ENCODE results near the gene NARF.

NARF gene

DNA sequence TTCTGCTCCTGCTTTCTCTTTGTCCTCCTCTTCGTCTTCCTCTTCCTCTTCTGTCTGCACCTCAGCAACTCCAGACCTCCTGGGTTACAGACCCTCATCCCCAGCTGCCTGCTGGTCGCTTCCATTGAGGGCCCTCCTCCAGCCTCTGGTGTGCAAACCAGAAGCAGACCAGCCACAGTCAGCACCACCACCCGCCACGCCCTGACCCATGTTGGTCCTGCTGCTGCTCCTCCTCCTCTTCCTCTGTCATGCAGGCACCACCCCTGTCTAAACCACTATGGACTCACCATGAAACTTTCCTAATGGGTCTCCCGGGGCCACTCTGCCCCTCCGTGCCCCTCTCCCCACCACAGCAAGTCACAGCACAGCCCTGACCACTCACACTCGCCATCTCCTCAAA is 28.7 kb upstream of the NARF start:
- DNase-seq, result peak in 1 of 10 donors; percentile 43
- intact Hi-C loops (cut with DNase I), result no loop called here

- intact Hi-C loops (cut with DNase I), result no loop called here
- DNase-seq, result peak in 1 of 10 donors; percentile 69
Measured at GRCh38 chr17:82432017-82432416, 26.5 kb upstream of the NARF start.

DNA sequence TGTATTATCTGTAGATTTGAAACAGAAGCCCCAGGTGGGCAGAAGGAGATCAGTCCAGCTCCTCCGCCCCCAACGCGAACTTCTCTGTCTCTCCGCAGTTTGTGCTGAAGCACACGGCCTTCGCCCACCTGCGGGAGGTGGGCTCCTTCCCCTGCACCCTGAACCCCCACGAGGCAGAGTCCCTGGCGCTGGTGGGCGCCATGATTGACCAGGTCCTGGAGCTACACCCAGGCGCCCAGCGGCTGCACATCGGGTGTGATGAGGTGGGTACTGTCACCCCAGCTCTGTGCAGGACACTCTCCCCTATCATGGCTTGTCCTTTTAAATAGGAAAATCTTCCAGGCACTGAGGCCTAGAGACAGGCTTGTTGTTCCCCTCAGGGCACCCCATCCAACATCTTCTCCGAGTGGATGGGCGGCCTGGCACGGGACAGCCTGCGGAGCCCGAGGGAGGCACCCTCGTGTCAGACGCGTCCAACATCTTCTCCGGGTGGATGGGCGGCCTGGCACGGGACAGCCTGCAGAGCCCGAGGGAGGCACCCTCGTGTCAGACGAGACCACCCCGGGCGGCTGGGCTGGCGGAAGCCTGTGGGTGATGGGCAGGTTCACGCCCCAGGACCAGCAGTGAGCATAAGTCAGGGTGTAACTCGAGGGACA is 24.9 kb upstream of the NARF start:
- peak in 2 of 10 donors; percentile 22 to 77 for DNase-seq
- intact Hi-C loops (cut with DNase I), result no loop called here

DNA sequence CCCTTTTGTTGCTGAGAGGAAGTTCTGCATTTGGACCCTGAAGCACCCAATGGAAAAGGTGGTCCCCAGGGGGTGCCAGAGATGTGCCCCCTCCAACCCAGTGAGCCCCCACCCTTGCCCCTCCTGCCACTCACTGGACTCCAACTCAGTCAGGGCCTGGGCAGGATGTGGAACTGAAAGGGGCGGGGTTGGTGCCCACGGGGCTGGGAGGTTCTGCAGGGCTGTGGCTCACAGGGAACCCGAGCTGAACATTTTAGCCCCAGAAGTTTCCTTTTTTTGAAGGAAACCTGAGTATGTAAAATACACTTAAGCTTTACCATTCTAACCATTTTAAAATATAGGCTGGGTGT is 24.4 kb upstream of the NARF start:
- intact Hi-C loops (cut with DNase I), result no loop called here
- DNase-seq, result peak in 1 of 10 donors; percentile 48

DNA sequence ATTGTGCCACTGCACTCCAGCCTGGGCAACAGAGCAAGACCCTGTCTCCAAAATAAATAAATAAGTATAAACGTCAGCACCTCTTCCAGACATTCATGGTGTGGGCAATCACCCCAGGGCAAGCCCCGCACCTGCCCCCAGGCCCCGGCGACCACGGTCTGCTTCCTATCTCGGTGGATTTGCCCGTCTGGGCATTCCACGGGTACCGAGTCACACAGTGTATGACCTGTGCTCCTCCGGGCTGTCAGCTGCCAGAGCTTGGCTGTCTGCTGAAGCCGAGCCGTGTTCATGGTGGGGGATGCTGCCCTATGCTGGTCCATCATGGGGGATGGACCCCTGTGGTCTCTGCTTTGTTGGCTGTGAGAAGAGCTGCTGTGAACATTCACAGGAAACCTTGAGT is 23.4 kb upstream of the NARF start:
- DNase-seq, result peak in 1 of 10 donors; percentile 30
- intact Hi-C loops (cut with DNase I), result no loop called here

DNA sequence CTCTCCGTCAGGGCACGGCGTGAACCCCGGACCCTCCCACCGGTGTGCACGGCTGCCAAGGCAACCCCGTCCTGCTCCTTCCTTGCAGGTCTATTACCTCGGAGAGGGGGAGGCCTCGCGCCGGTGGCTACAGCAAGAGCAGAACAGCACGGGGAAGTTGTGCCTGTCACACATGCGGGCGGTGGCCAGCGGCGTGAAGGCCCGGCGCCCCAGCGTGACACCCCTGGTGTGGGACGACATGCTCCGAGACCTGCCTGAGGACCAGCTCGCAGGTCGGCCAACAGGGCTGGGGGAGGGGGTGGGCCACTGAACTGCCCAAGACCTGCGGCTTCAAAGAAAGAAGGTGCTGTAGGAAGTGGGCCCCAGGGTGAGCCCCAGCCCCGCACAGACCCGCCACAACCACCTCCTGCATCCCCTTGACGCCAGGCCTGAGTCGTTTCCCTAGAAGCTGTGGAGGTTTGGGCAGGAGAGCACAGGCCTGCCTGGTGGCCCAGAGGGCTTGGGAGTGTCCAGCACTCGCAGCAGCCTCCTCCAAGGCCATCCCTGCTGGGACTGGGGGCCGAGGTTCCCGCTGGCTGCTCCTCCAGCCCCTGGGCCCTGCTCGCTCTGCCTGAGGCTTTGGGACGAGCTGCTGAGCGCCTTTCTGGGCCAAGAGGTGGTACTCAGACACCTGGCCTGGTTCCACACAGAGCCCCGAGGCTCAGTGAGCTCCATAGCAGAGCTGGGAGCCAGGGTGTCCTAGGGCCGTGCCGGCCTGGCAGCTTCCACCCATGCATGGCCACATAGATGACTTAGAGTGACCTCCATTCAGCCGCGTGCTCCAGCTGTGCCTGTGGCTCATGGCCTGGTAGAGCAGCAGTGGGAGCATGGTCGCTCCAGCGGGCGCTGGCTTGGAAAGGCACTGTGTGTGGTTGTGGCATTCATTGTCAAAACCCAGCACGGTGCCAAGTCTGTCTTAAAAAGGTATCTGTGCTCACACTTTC is 22.6 kb upstream of the NARF start:
- DNase-seq, result peak in 2 of 10 donors; percentile 82 to 86
- intact Hi-C loops (cut with DNase I), result no loop called here

GRCh38 chr17:82436601-82437324 is 21.8 kb upstream of the NARF start:
- intact Hi-C loops (cut with DNase I), result no loop called here
- peak in 1 of 10 donors; percentile 80 for DNase-seq

- intact Hi-C loops (cut with DNase I), result no loop called here
- DNase-seq, result peak in 1 of 10 donors; percentile 59
Measured at GRCh38 chr17:82437325-82437668, 21.2 kb upstream of the NARF start.

- DNase-seq, result peak in 1 of 10 donors; percentile 69
- intact Hi-C loops (cut with DNase I), result no loop called here
Measured at GRCh38 chr17:82438401-82439193, 19.9 kb upstream of the NARF start.

DNA sequence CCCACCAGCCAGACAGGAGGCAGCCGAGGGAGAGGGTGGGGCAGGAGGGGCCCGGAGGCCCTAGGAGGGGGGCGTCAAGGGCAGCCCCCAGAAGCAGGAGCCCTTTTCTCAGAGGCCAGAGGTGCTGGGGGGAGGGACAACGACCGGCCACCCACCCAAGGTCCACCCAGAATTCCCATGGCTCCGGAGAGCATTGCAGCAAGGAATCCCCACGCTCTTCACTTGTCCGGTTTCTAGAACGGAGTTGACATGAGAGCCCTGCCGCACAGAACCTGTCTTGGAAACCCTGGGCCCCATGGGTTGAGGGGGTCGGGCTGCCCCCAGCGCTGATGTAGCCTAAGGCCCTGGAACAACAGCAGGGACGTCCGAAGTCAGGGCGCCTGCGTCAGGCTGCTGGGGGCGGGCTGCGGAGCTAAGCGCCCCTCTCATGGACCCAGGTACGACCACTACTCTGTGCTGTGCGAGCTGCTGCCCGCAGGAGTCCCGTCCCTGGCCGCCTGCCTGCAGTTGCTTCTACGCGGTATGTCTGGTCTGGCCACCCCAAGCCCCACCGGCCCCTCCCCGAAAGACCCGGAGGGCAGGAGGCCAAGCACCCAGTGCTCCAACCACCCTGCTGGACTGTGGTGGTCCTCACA is 19.2 kb upstream of the NARF start:
- intact Hi-C loops (cut with DNase I), result no loop called here
- DNase-seq, result peak in 2 of 10 donors; percentile 53 to 80

GRCh38 chr17:82439829-82440365 is 18.6 kb upstream of the NARF start:
- peak in 2 of 10 donors; percentile 80 to 84 for DNase-seq
- intact Hi-C loops (cut with DNase I), result no loop called here

DNA sequence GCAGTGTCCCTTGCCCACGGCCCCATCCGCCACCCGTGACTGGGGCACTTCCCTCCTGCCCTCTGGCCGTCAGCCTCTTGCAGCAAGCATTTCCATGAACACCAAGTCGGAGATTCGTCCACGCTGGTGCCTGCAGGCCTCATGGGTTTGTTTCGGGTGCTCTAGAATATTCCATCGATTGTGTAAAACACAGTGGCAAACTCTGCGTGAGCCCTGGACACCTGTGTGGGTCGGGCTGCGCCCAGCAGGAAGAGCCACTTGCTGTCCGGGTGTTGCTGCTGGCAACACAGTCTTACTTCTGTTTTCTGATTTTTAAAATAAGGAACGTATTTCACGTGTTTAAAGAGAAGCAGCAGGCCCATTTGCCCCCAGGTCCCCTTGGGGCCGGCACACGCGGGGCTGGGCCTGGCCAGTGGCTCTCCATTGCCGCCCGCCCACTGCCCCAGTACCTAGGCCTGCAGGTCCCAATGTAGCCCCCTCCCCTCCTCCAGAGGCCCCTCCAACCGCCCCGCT is 18.0 kb upstream of the NARF start:
- DNase-seq, result peak in 1 of 10 donors; percentile 79

GRCh38 chr17:82440991-82441627 is 17.4 kb upstream of the NARF start:
- intact Hi-C loops (cut with DNase I), result no loop called here
- peak in 1 of 10 donors; percentile 80 for DNase-seq

More for the DNA sequence above, 18.0 kb upstream of the NARF start:
- intact Hi-C loops (cut with DNase I), result no loop called here

DNA sequence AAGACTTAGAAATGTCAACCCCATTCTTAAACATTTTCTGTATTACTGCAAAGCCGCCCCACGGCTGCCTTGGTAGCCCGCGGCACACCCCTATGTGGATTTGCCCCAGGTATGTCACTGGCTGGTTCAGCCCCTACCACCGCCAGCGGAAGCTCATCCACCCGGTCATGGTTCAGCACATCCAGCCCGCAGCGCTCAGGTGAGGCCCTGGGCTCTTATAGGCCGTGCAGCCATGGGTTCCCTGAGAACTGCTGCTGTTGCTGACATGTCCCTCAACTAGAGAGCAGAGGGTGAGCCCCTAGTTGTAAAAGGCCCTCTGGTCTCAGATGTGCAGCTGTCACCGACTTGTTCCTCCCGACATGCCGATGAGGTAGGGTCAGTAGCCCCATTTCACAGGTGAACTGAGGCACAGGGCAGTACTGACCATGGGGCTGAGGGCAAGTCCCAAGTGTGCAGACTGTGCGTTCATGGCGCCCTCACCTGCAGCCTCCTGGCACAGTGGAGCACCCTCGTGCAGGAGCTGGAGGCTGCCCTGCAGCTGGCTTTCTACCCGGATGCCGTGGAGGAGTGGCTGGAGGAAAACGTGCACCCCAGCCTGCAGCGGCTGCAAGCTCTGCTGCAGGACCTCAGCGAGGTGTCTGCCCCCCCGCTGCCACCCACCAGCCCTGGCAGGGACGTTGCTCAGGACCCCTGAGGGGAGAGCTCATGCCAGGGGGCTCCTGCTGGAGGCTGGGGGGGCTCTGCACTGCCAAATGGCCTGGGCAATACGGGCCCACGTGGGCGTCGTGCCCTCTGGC is 16.7 kb upstream of the NARF start:
- intact Hi-C loops (cut with DNase I), result no loop called here
- DNase-seq, result peak in 2 of 10 donors; percentile 43 to 70

DNA sequence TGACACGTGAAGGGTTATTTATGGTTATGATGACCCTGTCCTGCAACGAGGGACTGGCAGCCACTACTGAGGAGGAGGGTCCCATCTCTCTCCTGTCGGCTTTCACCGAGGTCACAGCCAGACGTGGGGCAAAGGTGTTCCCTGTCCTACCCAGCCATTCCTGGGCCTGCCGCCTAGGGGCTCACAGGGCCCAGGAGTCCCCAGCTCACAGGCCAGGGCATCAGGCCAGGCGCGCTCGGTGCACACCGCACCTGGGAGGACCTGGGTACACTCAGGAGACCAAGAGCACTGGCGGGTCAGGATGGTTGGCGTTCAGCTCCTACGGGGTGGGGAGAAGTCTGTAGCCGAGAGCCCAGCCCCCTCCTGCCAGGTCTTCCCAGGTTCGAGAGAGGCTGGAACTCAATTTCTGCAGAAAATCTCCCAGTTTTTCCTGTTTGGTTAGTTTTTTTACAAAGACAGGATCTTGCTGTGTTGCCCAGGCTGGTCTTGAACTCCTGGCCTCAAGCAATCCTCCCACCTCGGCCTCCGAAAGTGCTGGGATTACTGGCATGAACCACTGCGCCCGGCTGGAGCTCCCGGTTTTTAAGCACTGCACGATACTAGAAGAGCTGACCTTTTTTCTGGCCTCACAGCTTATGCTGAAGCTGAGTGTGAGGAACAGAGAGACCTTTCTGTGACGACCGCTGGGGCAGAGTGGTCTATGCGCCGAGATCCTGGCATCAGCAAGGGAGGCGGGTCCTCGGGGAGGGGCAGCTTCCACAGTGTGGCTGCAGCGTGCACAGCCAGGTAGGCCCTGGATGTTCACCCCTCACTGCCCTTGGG is 15.7 kb upstream of the NARF start:
- DNase-seq, result peak in 2 of 10 donors; percentile 54 to 62
- intact Hi-C loops (cut with DNase I), result no loop called here

- DNase-seq, result peak in 6 of 10 donors; percentile 44 to 92 (median 74)
- intact Hi-C loops (cut with DNase I), result no loop called here
Measured at GRCh38 chr17:82443465-82444283, 14.9 kb upstream of the NARF start.

All from posterior cingulate gyrus (tissue), 11 donors.